Stromal cell of bone marrow (primary cell): Measurements from ENCODE around the gene UVSSA.

Experiments
- DNase-seq: peaks from one replicate; pipeline ENCODE4 v3.0.0-alpha.2; 2012; ENCODE audit warnings: low read depth

Gene UVSSA

GRCh38 chr4:1407657-1408333 is 60.8 kb downstream of the UVSSA start:
- no peak for DNase-seq

DNA sequence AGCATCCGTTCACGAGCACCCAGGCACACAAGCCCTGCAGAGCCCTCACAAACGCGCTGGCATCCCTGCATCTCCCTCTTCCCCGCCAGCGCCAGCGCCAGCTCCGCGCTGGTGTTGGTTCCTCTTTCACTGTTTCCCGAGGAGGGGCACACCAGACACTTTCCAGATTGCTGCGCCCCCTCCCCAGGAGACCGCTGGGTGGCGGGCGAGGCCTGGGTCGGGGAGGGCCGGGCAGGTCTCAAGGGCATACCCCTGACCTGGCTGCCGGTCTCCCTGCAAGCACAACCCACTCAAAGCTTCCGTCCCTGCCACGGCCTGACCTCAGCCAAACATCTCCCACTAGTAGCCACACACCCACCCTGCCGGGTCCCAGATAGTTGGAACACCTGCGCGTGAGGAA is 61.4 kb downstream of the UVSSA start:
- no peak for DNase-seq

- DNase-seq, result no peak
These were observed 62.1 kb downstream of the UVSSA start for GRCh38 chr4:1409079-1409478.

DNA sequence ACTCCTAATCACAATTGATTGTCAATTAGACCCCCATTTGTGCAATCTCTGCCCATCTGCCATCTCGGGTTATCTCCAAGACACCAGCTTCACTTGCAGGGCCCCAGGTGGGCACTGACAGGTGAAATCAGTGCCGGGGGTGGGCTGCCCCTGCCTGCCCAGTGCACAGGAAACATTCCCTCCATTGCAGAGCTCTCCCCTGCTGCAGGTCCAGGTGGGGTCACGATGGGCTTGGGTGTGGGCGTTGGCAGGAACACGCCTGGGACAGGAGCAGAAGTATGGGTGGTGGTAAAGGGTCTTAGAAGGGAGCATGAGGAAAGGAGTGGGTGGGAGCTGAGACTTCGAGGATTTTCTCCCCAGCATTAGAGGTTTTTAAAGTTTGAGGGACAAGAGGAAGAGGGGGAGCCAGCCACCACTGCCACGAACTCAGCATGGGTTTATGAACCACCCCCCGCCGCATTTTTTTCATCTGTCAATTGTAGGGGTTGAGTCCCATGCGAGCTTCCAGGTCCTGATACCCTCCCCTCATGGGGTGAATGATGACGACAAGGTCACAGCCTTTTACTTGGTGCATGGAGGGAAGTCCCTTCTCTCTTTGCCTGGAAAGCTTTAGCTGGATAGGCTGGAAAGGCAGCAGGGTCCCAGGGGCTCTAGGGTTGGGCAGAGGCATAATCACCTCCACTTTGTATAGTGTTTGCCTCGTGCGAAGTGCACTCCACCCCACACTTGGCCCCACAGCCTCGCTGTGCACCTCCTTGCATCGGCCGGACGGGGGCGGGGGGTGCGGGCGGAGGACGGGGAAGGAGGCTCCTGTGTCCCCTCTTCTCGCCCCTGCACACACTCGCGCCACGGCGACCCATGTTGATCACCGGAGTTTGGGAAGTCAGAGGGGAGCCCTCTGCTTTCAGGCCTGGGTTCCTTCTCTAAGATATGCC is 62.8 kb downstream of the UVSSA start:
- no peak for DNase-seq

GRCh38 chr4:1410491-1411325 is 63.7 kb downstream of the UVSSA start:
- DNase-seq, result no peak

DNA sequence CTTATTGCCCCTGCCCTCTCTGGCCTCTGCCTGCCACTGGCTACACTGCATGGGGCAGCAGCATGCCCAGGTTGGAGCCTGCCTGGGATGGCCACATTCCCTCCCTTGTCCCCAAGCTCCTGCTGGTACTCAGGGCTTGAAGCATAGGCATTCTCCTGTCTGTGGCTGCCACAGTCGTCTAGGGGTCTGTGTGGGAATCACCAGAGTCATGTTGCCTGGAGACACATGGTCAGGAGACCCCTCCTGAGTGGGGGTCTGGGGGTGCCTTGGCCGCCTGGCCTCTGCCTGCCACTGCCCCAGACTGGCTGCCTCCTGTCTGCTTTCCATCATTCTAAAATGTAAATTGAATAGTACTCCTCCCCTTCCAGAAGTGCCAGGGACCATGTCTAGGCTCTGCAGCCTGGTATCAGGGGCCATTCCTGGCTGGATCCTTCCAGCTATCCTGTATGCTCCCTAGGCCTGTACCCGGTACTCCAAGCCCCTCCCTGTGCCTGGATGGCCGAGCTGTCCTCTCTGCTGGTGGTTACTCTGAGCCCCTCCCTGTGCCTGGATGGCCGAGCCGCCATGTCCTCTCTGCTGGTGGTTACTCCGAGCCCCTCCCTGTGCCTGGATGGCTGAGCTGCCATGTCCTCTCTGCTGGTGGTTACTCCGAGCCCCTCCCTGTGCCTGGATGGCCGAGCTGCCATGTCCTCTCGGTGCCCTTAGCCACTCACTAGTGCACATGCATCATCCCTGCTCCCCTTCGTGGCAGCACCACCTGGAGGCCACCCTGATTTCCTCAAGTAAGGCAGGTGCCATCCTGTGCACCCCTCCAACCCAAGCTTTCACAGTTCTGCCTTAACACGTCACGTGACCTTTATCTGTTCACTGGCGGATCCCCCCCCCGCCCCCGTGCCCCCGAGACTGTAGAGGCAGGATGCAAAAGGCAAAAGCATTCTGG is 64.7 kb downstream of the UVSSA start:
- DNase-seq, result no peak

GRCh38 chr4:1412376-1413203 is 65.6 kb downstream of the UVSSA start:
- no peak for DNase-seq

- DNase-seq, result no peak
These were observed 66.2 kb downstream of the UVSSA start for GRCh38 chr4:1413204-1413663.

DNA sequence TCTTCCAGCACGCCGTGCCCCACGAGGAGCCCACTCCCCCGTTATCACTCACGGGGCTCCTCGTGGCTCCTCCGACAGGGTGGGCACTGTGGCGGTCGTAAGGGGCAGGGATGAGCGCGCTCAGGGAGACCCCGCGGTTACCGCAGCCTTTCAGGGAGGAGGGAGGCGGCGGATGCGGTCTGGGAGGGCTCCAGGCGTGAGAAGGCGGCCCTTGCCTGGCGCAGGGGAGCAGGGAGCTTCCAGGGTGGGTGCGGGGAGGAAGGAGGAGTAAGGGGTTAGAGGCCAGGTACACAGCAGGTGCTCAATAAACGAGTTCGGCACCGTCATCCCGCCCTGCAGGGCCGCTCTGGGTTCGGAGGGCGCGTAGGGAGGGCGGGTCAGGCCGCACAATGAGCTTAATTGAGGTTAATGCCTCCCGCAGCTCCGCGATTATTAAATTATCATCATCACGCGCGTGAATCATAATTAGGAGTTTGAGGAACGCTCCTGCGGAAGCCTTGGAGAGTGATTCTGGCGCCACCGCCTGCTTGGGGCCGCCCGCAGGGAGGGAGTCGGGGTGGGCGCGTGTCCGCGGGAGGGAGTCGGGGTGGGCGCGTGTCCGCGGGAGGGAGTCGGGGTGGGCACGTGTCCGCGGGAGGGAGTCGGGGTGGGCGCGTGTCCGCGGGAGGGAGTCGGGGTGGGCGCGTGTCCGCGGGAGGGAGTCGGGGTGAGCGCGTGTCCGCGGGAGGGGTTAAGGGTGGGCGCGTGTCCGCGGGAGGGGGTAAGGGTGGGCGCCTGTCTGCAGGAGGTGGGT is 66.9 kb downstream of the UVSSA start:
- no peak for DNase-seq

GRCh38 chr4:1414831-1415680 is 68.0 kb downstream of the UVSSA start:
- no peak for DNase-seq

GRCh38 chr4:1415681-1415981 is 68.6 kb downstream of the UVSSA start:
- no peak for DNase-seq

GRCh38 chr4:1416051-1416947 is 69.3 kb downstream of the UVSSA start:
- DNase-seq, result no peak

DNA sequence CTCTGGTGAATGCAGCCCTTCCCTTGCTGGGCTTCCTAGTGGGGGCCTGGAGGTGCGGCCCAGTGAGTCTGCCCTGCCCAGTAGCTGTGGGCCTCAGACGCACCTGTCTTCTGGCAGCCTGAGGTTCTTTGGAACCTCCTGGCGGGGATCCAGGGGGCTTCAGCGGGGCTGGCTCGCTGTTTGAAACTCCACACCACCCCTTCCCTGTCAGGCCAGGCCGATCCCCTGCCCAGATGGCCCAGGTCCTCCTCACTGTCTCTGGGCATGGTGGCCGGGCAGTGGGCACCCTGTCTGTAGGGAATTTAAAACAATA is 69.9 kb downstream of the UVSSA start:
- no peak for DNase-seq

GRCh38 chr4:1417522-1418390 is 70.7 kb downstream of the UVSSA start:
- no peak for DNase-seq

DNA sequence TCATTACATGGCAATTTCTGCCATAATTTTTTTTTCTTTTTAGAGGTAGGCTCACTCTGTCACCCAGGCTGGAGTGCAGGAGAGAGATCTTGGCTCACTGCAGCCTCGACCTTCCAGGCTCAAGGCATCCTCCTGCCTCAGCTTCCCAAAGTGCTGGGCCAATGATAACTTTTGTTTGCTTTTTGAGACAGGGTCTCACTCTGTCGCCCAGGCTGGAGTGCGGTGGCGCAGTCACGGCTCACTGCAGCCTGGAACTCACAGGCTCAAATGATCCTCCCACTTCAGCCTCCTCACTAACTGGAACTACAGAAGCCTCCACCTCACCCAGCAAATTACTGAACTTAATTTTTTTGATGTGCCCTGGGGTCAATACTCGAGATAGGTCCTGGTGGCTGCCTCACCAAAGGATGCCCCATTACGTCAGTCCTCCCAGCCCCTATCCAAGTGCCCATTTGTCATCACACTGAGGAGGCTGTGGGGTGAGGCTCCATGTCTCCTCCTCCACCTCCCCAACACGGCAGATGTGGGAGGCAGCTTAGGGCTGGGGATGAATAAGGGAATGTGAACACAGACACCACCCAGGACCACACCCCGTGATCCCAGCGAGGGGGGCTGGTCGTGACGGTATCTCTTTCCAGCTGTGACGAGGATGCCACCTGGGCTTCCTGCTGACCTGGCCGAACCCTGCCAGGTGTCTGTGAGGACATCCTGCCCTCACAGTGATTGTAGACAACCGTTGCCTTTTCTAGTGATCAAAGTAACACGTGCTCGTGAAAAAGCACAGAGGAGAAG is 71.7 kb downstream of the UVSSA start:
- DNase-seq, result no peak

GRCh38 chr4:1419708-1420107 is 72.7 kb downstream of the UVSSA start:
- no peak for DNase-seq
